GM21390 (cell line): Measurements from ENCODE around the gene PCGF1.

Experiments
- ATAC-seq: cut with Tn5 transposase; IDR thresholded peaks from one replicate; pipeline ENCODE4 v1.9.1; 2021; ENCODE audit not compliant: unreplicated experiment

The PCGF1 gene

DNA sequence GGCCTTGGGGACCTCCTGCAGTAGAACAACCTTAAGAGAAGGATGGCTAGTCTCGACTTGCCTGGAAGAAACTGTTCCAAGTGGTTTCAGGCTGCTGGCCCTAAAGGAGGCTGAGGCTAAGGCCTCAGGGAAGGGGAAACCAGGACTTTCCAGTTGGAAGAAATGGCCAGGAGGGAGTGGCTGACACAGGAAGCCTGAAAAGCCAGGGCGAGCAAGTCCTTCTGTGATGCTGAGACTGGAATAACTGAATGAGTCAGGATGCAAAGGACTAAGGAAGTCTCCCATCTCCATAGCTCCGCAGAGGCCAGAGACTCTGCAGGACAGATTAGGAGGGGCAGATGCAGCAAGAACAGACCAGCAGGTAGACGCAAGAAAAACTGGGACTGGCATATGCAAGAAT is 29.6 kb upstream of the PCGF1 start:
- ATAC-seq = no peak

DNA sequence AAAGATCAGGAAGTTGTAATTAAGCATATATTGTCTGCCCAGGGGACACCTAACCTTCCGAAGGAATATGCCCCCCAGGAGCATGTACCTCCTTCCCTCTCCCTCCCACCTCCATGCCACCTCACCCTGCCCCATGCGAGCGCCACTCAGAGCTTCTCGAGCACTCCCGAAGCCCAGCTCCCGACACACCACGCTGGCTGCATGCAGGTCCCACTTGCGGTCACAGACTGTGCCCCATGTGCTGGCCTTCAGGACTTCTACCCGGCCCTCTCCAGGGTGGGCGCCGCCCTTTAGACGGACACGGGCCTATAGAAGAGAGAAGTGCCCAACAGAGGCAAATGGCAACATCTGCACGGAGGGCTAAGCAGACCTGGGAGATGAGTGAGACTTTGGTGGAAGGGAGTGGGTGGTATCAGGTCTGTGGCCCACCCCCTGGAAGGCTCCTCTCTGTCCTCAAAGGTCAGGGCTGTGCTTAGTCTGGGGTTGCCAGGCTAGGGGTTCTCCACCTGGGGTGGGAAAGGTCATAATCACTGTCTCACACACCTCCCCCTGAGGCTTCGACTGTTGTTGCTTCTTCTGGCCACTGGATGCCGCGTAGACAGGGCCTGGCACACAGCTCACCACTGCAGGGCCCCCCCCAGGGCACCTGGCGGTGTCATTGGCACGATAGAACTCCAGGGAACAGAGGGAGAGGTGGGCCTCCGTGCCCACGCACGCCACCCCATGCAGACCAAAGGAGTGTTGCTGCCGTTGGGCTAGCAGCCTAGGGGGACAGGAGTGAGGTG is 28.9 kb upstream of the PCGF1 start:
- ATAC-seq = no peak

DNA sequence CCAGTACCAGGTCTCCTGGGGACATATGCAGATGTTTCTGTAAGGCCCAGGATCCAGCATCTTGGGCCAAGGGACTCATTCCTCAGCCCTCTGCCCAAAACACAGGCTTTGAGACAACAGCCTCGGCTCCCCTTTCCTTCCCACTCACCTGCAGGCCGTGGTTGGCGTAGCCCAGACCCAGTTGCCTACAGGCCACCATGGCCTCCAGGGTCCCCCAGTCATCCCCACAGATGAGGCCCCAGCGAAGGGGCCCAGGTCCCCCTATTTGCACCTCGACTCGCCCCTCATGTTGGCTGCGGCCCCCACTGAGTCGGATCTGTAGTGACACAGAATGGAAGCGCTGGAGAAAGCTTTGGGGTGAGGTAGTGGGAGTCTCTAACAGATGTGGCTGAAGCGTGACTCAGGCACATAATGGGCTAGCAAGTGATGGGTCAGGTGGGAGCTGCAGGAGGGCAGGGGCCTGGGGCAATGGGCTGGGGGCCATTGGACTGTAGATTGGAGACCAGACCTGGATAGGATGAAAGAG is 28.0 kb upstream of the PCGF1 start:
- no peak for ATAC-seq

DNA sequence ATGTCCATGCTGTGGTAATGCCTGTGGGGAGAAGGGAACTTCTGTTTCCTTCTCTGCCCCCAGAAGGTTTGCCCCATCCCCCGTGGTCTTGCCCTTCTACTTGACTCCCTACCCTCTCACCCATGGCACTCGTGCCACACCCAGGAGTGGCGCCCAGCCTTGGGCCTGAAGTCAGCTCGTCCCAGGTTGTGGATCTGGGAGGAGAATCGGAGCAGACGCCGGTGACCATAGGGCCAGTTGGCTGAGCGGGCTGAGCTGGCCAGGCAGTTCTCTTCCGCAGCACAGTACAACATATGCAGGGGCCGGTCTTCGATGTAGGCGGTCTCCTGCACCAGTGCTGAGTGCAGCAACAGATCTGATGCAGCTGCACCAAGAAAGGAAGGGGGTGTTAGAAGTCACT is 26.9 kb upstream of the PCGF1 start:
- ATAC-seq = no peak

DNA sequence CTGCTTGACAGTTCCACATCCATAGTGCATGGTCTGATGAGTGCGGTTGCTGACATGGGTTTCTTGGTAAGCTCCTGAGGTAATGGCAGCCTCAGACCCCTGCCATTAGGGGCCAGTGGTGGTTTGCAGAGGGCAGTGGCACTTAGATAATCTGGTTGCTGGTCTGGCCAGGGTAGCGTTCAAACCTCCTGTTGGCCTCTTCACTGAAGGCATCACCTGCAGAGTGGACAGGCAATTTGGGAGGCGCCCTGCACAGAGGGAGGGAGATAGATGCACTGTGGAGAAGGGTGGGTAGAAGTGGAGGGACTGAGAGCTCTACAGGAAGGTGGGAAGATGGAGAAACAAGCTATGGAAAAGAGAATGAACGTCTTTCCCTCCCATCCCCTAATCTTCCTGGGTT is 26.0 kb upstream of the PCGF1 start:
- ATAC-seq = no peak

DNA sequence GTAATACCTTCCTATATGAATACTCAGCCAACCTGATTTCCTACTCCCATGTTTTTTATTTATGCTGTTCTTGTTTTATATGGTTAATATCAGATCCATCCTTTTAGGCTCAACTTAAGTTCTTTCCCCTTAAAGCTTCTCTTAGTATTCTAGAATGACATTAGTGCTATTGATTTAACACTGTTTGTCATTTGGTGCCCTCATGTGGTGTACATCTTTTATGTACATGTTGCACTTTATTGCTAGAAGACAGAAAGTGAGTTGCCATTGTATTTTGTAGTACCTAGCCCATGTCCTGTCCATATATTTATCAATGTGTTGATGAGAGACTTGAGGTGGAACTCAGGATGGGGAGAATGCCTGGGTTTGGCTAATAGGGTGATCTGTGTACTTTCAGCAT is 24.7 kb upstream of the PCGF1 start:
- no peak for ATAC-seq

DNA sequence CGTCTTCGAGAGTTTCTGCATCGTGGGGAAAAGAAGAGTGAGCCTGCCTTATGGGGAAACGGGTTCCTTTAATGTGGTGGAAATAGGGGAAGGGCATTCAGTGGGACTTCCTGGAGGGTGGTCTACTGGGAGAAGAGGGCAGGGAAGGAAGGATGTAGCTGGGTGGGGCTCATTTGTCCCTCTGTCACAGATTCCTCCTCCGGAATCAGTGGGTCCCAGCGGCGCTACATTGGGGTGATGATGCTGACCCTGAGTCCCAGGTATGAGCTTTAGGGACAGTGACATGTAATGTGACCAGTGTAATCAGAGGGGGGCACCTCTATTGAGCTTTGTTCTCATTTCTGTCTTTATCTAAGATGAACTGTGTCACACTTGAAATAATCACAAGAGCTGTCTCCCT is 24.2 kb upstream of the PCGF1 start:
- ATAC-seq = no peak

DNA sequence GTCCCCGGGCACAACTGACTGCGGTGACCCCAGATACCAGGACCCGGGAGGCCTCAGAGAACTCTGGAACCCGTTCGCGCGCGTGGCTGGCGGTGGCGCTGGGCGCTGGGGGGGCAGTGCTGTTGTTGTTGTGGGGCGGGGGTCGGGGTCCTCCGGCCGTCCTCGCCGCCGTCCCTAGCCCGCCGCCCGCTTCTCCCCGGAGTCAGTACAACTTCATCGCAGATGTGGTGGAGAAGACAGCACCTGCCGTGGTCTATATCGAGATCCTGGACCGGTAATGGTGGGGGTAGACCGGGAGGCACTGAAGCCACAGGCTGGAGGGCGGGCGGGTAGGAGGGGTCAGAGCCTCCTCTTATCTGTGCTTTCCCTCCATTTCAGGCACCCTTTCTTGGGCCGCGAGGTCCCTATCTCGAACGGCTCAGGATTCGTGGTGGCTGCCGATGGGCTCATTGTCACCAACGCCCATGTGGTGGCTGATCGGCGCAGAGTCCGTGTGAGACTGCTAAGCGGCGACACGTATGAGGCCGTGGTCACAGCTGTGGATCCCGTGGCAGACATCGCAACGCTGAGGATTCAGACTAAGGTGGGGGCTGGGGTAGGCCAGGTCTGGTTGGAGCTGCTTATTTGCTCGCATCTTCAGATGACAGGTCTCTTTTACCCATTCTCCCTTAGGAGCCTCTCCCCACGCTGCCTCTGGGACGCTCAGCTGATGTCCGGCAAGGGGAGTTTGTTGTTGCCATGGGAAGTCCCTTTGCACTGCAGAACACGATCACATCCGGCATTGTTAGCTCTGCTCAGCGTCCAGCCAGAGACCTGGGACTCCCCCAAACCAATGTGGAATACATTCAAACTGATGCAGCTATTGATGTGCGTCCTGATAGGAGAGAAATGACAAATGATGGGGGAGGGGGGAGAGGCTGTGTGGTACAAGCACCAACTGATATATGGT is 23.0 kb upstream of the PCGF1 start:
- no peak for ATAC-seq

DNA sequence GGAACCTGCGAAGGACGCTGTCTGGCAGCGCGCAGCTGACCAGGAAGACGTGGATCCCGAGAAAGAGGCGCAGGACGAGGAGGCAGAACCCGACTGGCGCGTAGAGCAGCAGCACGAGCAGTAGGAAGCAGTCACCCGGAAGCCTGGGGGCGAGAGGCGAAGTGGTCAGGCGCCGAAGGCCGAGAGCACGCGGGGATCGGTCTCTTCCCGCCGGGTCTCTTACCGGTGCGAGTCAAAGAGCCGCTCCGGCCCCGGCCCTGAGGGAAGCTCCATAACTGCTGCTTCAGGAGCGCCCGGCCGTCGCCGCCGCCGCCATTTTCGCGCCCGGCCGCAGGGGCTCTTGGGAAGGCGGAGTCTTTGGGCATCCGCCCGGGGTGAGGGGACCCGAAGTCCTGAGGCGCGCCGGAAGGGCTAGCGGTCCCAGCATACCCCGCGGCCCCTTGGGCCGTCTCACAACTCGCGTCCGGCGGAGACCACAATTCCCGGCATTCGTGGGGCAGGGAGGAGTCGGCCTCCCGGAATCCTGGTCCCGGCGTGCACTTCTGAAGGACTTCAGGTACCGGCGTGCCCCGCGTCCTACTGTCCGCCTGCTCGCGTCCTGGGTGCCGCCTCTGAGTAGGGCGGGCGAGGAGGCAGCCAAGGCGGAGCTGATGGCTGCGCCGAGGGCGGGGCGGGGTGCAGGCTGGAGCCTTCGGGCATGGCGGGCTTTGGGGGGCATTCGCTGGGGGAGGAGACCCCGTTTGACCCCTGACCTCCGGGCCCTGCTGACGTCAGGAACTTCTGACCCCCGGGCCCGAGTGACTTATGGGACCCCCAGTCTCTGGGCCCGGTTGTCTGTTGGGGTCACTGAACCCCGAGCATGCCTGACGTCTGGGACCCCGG is 22.1 kb upstream of the PCGF1 start, which contains the start of the genes AUP1 and HTRA2:
TSS of gene AUP1 (minus strand) at position 350 of the 882 bp plus-strand sequence. CDS start at position 273, 77 bp downstream.
TSS of gene HTRA2 (plus strand) at position 577 of the 882 bp plus-strand sequence. CDS start at position 651, 74 bp downstream.
- ATAC-seq = peak; percentile 81

DNA sequence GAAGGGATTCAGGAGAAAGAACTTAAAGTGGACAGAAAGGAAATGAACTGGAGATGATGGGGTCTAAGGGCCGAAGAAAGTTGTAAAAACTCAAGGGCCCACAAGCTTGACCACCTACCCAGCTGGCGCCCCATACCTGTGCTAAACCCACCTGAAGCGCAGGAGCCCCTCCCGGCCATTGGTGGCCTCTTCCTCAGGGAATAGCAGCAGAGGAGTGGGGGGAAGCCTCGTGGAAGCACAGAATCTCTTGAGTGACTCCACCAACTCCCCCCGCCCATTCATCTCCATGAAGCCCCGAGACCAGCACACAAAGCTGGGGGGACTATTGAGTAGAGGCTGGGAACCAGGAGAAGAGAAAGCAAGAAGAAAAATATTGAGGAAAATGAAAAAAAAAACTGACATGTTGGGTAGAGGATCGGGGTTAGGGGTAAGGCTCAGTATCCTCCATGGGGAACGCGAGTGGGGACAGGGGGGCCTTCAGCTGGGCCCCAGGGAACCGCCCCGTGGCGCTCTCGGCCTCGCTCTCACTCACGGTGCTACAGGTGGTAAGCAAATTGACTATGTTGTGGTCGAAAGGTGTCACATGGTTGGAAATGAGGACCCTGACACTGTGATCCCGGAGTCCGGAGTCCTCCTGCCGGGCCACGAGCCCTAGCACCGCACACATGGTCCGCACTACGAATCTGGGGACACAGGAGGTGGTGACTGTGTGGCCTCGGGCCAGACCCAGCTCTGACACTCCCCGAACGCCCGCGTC is 21.3 kb upstream of the PCGF1 start:
- ATAC-seq = peak; percentile 7

DNA sequence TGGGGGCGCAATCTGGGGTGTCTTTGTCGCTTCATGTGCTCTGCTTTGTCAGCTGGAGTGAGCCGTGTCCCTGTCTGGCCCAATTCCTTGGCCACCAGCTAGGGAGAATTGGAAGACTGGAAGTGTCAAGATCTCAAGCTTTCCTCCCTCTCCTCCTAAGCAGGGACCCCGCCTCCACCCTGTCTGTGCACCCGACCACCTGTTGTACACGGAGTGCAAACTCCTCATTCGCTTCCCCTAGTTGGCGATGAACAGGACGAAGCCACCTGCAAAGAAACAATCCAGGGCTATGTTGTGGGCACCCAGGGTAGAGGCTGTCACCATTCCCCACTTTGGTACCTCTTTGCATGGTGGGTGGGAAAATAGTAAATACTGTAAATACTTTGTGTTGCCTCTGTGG is 20.2 kb upstream of the PCGF1 start:
- no peak for ATAC-seq

DNA sequence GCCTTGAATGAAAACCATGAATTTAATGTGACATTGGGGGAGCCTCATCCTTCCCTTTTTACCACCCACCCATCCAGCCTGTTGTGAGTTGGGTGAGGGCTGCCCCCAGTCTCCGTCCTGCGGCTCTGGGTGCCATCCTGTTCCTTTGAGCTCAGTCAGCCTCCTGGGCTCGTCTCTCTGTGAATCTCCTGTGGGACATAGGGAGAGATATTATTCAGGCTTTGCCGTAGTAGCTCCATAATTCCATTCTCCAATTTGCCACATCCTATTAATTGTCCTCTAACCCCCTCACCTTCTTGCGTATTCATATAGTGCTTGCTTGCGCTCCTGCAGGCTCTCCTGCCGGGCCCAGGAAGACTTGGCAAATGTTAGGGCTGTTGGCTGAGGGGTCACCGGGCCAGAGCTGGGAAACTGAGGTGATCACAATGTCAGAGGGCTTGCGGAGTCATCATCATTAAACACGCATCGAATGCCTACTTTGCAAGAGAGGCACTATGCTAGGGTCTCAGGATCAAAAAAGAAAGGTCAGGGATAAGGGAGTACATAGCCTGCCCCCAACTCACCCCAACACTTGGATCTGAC is 19.2 kb upstream of the PCGF1 start:
- no peak for ATAC-seq

DNA sequence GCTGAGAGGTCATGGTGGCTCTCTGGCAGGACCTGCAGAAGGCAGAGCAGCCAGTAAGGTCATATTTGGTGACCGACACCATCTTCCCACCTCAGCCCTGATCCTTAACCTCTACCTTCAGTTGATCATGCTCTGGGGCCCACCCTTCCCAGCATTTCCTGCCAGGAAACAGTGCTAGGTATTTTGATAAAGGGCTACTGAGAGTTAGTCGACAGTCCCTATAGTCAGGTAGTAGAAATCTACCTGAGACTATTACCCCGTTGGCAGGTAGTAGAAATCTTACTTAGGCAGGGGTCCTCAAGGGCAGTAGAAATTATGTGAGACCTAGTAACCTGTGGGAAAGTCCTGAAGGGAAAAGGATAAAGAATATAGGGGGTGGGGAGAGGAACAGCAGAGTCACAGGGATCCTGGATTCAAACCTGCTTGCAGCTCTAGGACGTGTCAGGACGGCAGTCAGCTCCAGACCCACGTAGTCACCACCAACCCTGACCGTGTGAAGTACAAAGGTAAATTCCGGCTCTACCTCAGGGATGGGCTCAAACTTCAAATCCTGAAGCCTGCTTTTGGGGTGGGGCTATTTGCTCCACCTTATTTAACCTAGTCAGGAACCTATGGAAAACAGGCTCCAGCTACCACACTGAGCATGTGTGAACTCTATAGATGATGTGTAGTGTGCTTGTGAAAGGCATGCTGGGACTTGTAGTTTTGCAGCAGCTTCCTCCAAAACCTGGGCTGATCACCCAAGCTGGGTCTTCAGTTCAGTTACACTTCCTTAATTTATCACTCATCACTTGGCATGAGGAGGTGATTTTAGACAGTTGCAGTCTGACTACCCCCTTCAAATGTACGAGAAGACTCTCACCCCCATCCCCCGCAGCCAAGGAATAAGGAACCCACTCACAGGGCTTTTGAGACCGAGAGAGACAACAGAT is 18.5 kb upstream of the PCGF1 start, which contains the start of gene DQX1:
TSS of gene DQX1 (minus strand) at position 515 of the 932 bp plus-strand sequence. CDS start at position 13, 502 bp downstream.
- ATAC-seq = no peak

DNA sequence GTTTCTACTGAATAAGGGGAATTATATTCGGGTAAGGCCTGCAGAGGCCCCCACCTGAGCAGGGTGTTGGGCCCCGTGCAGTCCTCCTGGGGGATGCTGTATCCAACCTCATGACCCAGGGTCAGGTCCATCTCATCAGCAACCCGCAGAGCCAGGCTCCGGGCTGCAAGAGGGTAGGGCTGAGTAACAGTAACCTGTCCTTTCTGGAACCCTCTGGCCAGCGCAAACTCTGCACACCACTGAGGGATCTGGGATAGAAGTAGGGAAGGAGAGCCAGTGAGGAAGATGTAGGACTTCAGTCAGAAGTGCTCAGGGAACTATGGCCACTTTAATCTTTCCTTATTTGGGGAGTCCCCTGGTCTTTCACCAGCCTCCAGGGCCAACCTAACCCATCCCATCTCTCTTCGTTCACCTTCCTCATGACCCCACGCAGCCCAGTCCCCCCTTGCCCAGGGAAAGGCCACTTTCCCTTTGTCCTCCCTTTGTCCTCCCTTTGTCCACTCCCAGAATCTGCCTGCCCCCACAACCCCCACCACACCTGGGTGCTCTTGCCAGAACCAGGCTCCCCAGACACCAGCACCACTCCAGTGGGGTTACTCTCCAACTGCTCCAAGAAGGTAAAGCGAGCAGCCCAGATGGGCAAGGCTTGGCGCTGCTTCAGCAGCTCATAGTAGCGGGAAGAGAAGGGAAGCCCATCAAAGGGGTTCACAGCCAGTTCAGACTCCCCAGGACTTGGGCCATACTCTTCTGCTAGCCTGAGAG is 17.6 kb upstream of the PCGF1 start:
- no peak for ATAC-seq

DNA sequence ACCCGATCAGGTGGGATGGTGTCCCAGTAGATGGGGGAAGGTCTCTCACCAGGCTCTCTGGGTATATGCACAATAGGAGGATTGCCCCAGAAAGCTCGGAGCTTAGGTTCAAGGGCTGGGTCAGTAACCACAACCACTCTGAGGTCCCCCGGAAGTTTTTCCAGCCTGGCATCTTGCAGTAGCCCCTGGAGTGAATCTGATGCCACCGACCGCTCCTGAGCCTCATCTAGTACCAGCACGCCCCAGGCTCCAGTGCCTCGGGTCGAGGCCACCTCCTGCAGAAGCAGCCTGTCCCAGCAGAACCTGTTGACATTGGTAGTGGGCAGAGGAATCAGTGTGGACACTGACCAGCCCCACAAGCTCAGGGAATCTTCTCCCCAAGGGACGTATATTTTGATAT is 16.5 kb upstream of the PCGF1 start:
- no peak for ATAC-seq

DNA sequence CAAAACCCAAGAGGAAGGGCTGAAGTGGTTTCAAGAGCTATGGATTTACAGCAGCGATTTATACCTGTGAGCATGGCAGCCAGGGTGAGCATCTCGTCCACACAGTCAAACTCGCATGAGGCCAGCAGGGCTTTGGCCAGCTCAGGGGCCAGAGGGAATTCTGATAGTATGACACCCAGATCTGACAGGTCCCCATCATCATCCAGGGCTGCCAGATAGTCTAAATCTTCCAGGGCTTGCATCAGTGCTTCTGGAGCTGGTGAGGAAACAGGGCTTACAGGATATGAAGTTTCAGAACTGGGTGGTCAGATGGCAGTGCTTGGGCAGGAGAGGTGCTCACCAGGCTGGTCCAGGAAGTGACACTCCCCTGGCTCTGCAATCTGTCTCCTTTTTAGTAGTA is 15.0 kb upstream of the PCGF1 start:
- no peak for ATAC-seq

DNA sequence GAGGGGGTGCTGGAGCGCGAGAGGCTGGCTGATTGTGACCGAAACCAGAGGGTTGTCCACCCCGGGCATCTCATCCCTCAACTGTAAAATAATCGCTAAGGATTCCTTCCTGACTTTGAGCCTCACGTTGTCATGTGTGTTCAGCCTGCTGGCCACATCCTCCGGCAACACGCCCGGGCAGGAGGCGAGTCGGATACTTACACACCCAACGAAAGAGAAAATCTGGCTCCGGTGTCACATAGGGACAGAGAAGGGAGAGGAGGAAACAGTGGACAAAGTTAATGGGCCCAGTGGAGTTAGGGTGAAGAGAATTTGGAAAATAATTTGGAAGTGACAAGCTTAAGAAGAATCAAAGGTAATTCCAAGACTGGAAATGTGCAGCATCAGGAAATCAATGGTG is 9.2 kb upstream of the PCGF1 start:
- ATAC-seq = no peak
